GM23338 (cell line): ENCODE results near the gene GALNT3. TPM values are rescaled to one million over a fixed set of nuclear protein-coding genes. Genes with fewer than 3 reads are reported as not detected.

Source experiments
- ATAC-seq: fragments of 200-7000 bp; cut with Tn5 transposase; 3 replicates; pipeline ENCODE4 v1.9.1; 2020
- DNase-seq: peaks from one replicate; pipeline ENCODE4 v3.0.0-alpha.2; 2015; ENCODE audit warnings: low spot score
- H2AFZ ChIP-seq: fragments of 200-600 bp; sonication (generic); 2 replicates; pipeline ENCODE4 v1.8.0; 2016; ENCODE audit warnings: antibody characterized with exemption, mild to moderate bottlenecking, moderate library complexity
- H3F3A ChIP-seq: fragments of 200-600 bp; sonication (generic); replicated peaks from 2 replicates; pipeline ENCODE4 v1.8.0; 2017; ENCODE audit warnings: antibody characterized with exemption, mixed run types, low read depth
- H3K27ac ChIP-seq: fragments of 200-600 bp; sonication (generic); 2 replicates; pipeline ENCODE4 v1.6.1; 2016; ENCODE audit warnings: low read depth
- H3K27me3 ChIP-seq: fragments of 200-600 bp; sonication (generic); 2 replicates; pipeline ENCODE4 v1.8.0; 2016; ENCODE audit warnings: mild to moderate bottlenecking, mixed run types, moderate library complexity; ENCODE audit not compliant: insufficient read depth
- H3K36me3 ChIP-seq: fragments of 200-600 bp; sonication (generic); 2 replicates; pipeline ENCODE4 v1.8.0; 2016; ENCODE audit warnings: mild to moderate bottlenecking; ENCODE audit not compliant: insufficient read depth
- H3K4me1 ChIP-seq: fragments of 200-600 bp; sonication (generic); 2 replicates; pipeline ENCODE4 v1.8.0; 2016; ENCODE audit warnings: mild to moderate bottlenecking, moderate library complexity; ENCODE audit not compliant: insufficient read depth
- H3K4me2 ChIP-seq: fragments of 200-600 bp; sonication (generic); 2 replicates; pipeline ENCODE4 v1.7.1; 2017; ENCODE audit warnings: mixed run types
- H3K4me3 ChIP-seq: fragments of 200-600 bp; sonication (generic); 2 replicates; pipeline ENCODE4 v1.6.1; 2016; ENCODE audit warnings: mixed run types
- H3K79me2 ChIP-seq: fragments of 200-600 bp; sonication (generic); replicated peaks from 2 replicates; pipeline ENCODE4 v1.8.0; 2017; ENCODE audit warnings: mild to moderate bottlenecking; ENCODE audit not compliant: insufficient read depth
- H3K9me2 ChIP-seq: fragments of 200-600 bp; sonication (generic); 2 replicates; pipeline ENCODE4 v1.8.0; 2017; ENCODE audit not compliant: insufficient read depth
- H4K20me1 ChIP-seq: fragments of 200-600 bp; sonication (generic); replicated peaks from 2 replicates; pipeline ENCODE4 v1.8.0; 2017; ENCODE audit warnings: mild to moderate bottlenecking; ENCODE audit not compliant: insufficient read depth
- H3K27ac Mint-ChIP-seq: 2 replicates; pipeline ENCODE4 v1.8.0; 2020; ENCODE audit warnings: inconsistent platforms, mild to moderate bottlenecking, moderate library complexity, mixed read lengths
- H3K27me3 Mint-ChIP-seq: 3 replicates; pipeline ENCODE4 v1.8.0; 2022; ENCODE audit warnings: low read depth, mild to moderate bottlenecking, moderate library complexity, mixed read lengths, inconsistent platforms; ENCODE audit not compliant: insufficient read depth, poor library complexity
- H3K36me3 Mint-ChIP-seq: 3 replicates; pipeline ENCODE4 v1.8.0; 2021; ENCODE audit warnings: low read depth, mild to moderate bottlenecking, inconsistent platforms, moderate library complexity, mixed read lengths
- H3K4me1 Mint-ChIP-seq: 3 replicates; pipeline ENCODE4 v1.8.0; 2020; ENCODE audit warnings: mild to moderate bottlenecking, inconsistent platforms, mixed read lengths
- H3K4me3 Mint-ChIP-seq: 3 replicates; pipeline ENCODE4 v1.8.0; 2021; ENCODE audit warnings: moderate library complexity, mild to moderate bottlenecking, inconsistent platforms, mixed read lengths
- H3K9me3 Mint-ChIP-seq: 3 replicates; pipeline ENCODE4 v1.8.0; 2020; ENCODE audit warnings: moderate library complexity, mild to moderate bottlenecking, inconsistent platforms, mixed read lengths
- CREB1 ChIP-seq: fragments of 250-450 bp; sonication (Bioruptor Pico); IDR thresholded peaks from 2 replicates; pipeline ENCODE4 v1.5.0; 2020; ENCODE audit warnings: low read depth, mild to moderate bottlenecking, moderate library complexity
- CTCF ChIP-seq, 2 experiments: fragments of 200-600 bp in 1 of 2; sonication (generic) in 1 of 2; conservative IDR thresholded peaks; 2 replicates each; pipeline versions ENCODE4 v1.5.1 to v1.6.1; 2016 to 2017; ENCODE audit warnings: antibody characterized with exemption in 2 of 2, low read depth in 2 of 2, mild to moderate bottlenecking in 2 of 2, moderate library complexity in 1 of 2
- EZH2 ChIP-seq: fragments of 200-600 bp; sonication (generic); IDR thresholded peaks from one replicate; pipeline ENCODE4 v1.8.0; 2017; ENCODE audit warnings: antibody characterized with exemption, mild to moderate bottlenecking, low read depth; ENCODE audit not compliant: unreplicated experiment
- EZH2phosphoT487 ChIP-seq: fragments of 200-600 bp; sonication (generic); IDR thresholded peaks from one replicate; pipeline ENCODE4 v1.8.1; 2018; ENCODE audit warnings: antibody characterized with exemption; ENCODE audit not compliant: unreplicated experiment
- JUNB ChIP-seq: IDR thresholded peaks from one replicate; pipeline ENCODE4 v1.6.1; 2016; ENCODE audit warnings: antibody characterized with exemption; ENCODE audit not compliant: unreplicated experiment
- NANOG ChIP-seq: IDR thresholded peaks from 2 replicates; pipeline ENCODE4 v1.6.1; 2016; ENCODE audit warnings: antibody characterized with exemption, borderline replicate concordance
- POLR2AphosphoS5 ChIP-seq: IDR thresholded peaks from 2 replicates; pipeline ENCODE4 v1.6.1; 2016; ENCODE audit warnings: antibody characterized with exemption, low read depth
- REST ChIP-seq: IDR thresholded peaks from one replicate; pipeline ENCODE4 v1.6.1; 2018; ENCODE audit warnings: antibody characterized with exemption; ENCODE audit not compliant: unreplicated experiment
- STAT1 ChIP-seq: IDR thresholded peaks from one replicate; pipeline ENCODE4 v1.6.1; 2016; ENCODE audit warnings: antibody characterized with exemption; ENCODE audit not compliant: unreplicated experiment
- ZNF114 ChIP-seq: fragments of 250-450 bp; sonication (Bioruptor Pico); IDR thresholded peaks from 2 replicates; pipeline ENCODE4 v1.5.0; 2020; ENCODE audit warnings: mild to moderate bottlenecking, moderate library complexity
- polyA plus RNA-seq: library from polyadenylated mRNA; unstranded; fragments of >200 nt; fragmentation: Nextera tagmentation; extraction: Ambion mirVana; gene quantifications from 2 replicates; pipeline ENCODE4 v1.2.1, GENCODE V29; 2016
- total RNA-seq: library from RNA; depleted of rRNA; stranded (reverse); fragments of >200 nt; shearing (Covaris generic); gene quantifications from 2 replicates; pipeline ENCODE4 v1.2.3, GENCODE V29; 2014
- TF ChIP-seq, protein P1 (sequence below): IDR thresholded peaks from 2 replicates; pipeline ENCODE4 v1.6.1; 2016; ENCODE audit warnings: antibody characterized with exemption
- TF ChIP-seq, protein P2 (sequence below): fragments of 250-450 bp; sonication (Bioruptor Pico); IDR thresholded peaks from 2 replicates; pipeline ENCODE4 v1.5.0; 2020; ENCODE audit warnings: mild to moderate bottlenecking, moderate library complexity

GALNT3 gene
- total and polyA plus RNA-seq, 2 experiments from 2014 or later, result 16.8 to 17.1 TPM

DNA sequence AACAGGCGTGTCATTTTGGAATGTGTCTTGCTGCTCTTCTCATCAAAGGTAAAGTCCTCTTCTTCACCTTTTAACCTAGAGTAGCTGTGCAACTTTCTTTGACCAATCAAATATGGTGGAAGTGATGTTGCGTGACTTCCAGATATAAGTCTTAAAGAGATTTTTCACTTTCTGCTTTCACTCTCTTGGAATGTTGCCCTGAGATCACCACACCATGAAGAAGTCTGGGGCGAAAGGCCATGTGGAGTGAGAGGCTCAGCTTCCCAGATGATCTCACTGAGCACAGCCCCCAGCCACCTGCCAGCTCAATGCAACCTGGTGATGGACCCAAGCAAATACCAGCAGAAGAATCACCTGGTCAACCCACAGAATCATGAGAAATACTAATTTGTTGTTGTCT is 7.1 kb upstream of the GALNT3 start:
- Histone ChIP-seq H3F3A (no peaks in the 10 kb centered on the region), H2AFZ (no peak overlapping the region), H3K27ac (no peak overlapping the region), H3K4me1 (peaks cover 16% of the 10 kb centered on the region), H3K9me2 (no peaks in the 10 kb centered on the region), H3K4me3 (no peak overlapping the region), H4K20me1 (no peaks in the 10 kb centered on the region), H3K4me2 (no peak overlapping the region), H3K27me3 (no peaks in the 10 kb centered on the region), H3K36me3 (no peaks in the 10 kb centered on the region), H3K79me2 (no peaks in the 10 kb centered on the region)
- peaks cover 12% of the 10 kb centered on the region for H3K4me1 Mint-ChIP-seq
- DNase-seq (no peak), ATAC-seq (no peak)
- peaks cover 2% of the 10 kb centered on the region; the same call in 2 of the 3 replicates for H3K9me3 Mint-ChIP-seq
- H3K4me3 Mint-ChIP-seq, result no peak overlapping the region
- H3K36me3 Mint-ChIP-seq, result peaks cover 8% of the 10 kb centered on the region; the same call in 1 of the 3 replicates
- no peak for TF ChIP-seq EZH2
- TF ChIP-seq REST, result no peak
- TF ChIP-seq ZNF114 (CRISPR knock-in tag), result no peak
- no peak for TF ChIP-seq CTCF (conservative IDR thresholded peaks at IDR 0.05; ENCODE audit: low read depth in 2 of 2)
- TF ChIP-seq EZH2phosphoT487, result no peak
- no peak for TF ChIP-seq NANOG
- TF ChIP-seq CREB1, result no peak
- TF ChIP-seq JUNB, result no peak
- TF ChIP-seq POLR2AphosphoS5, result no peak
- TF ChIP-seq, protein P1, sequence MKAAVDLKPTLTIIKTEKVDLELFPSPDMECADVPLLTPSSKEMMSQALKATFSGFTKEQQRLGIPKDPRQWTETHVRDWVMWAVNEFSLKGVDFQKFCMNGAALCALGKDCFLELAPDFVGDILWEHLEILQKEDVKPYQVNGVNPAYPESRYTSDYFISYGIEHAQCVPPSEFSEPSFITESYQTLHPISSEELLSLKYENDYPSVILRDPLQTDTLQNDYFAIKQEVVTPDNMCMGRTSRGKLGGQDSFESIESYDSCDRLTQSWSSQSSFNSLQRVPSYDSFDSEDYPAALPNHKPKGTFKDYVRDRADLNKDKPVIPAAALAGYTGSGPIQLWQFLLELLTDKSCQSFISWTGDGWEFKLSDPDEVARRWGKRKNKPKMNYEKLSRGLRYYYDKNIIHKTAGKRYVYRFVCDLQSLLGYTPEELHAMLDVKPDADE, result no peak
- TF ChIP-seq, protein P2, sequence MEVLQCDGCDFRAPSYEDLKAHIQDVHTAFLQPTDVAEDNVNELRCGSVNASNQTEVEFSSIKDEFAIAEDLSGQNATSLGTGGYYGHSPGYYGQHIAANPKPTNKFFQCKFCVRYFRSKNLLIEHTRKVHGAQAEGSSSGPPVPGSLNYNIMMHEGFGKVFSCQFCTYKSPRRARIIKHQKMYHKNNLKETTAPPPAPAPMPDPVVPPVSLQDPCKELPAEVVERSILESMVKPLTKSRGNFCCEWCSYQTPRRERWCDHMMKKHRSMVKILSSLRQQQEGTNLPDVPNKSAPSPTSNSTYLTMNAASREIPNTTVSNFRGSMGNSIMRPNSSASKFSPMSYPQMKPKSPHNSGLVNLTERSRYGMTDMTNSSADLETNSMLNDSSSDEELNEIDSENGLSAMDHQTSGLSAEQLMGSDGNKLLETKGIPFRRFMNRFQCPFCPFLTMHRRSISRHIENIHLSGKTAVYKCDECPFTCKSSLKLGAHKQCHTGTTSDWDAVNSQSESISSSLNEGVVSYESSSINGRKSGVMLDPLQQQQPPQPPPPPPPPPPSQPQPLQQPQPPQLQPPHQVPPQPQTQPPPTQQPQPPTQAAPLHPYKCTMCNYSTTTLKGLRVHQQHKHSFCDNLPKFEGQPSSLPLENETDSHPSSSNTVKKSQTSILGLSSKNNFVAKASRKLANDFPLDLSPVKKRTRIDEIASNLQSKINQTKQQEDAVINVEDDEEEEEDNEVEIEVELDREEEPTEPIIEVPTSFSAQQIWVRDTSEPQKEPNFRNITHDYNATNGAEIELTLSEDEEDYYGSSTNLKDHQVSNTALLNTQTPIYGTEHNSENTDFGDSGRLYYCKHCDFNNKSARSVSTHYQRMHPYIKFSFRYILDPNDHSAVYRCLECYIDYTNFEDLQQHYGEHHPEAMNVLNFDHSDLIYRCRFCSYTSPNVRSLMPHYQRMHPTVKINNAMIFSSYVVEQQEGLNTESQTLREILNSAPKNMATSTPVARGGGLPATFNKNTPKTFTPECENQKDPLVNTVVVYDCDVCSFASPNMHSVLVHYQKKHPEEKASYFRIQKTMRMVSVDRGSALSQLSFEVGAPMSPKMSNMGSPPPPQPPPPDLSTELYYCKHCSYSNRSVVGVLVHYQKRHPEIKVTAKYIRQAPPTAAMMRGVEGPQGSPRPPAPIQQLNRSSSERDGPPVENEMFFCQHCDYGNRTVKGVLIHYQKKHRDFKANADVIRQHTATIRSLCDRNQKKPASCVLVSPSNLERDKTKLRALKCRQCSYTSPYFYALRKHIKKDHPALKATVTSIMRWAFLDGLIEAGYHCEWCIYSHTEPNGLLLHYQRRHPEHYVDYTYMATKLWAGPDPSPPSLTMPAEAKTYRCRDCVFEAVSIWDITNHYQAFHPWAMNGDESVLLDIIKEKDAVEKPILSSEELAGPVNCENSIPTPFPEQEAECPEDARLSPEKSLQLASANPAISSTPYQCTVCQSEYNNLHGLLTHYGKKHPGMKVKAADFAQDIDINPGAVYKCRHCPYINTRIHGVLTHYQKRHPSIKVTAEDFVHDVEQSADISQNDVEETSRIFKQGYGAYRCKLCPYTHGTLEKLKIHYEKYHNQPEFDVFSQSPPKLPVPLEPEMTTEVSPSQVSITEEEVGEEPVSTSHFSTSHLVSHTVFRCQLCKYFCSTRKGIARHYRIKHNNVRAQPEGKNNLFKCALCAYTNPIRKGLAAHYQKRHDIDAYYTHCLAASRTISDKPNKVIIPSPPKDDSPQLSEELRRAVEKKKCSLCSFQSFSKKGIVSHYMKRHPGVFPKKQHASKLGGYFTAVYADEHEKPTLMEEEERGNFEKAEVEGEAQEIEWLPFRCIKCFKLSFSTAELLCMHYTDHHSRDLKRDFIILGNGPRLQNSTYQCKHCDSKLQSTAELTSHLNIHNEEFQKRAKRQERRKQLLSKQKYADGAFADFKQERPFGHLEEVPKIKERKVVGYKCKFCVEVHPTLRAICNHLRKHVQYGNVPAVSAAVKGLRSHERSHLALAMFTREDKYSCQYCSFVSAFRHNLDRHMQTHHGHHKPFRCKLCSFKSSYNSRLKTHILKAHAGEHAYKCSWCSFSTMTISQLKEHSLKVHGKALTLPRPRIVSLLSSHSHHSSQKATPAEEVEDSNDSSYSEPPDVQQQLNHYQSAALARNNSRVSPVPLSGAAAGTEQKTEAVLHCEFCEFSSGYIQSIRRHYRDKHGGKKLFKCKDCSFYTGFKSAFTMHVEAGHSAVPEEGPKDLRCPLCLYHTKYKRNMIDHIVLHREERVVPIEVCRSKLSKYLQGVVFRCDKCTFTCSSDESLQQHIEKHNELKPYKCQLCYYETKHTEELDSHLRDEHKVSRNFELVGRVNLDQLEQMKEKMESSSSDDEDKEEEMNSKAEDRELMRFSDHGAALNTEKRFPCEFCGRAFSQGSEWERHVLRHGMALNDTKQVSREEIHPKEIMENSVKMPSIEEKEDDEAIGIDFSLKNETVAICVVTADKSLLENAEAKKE (CRISPR knock-in tag), result no peak
- no peak for TF ChIP-seq STAT1
- no peak overlapping the region for H3K27ac Mint-ChIP-seq
- peaks cover 3% of the 10 kb centered on the region for H3K27me3 Mint-ChIP-seq
